ENCODE results near the gene DNAJC16.
"Not testable (repeated sequence)": the region's sequence is repeated elsewhere in the genome, so short reads cannot be mapped to it uniquely, and the experiment has no call there.

The DNAJC16 gene

DNA sequence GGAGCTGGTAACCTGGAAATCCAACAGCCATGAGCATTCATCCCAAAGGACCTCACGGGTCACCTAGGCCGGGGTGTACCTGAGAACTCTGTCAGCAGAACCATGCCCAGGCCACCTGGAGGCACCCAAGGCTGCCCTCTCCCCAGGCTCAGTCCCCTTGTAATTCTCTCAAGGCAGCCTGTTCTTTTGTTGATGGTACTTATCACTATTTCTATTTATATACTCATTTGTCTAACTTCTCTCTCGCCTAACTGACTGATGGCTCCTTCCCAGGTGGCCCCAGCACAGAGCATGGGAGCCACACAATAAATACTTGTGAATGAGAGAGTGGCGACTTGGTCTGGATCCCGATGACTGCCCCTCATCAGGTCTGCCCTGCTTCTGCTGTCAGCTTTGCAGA, 19.4 kb upstream of the DNAJC16 start:
- DNase-seq (ENCODE audit: low read depth), result no peak

DNA sequence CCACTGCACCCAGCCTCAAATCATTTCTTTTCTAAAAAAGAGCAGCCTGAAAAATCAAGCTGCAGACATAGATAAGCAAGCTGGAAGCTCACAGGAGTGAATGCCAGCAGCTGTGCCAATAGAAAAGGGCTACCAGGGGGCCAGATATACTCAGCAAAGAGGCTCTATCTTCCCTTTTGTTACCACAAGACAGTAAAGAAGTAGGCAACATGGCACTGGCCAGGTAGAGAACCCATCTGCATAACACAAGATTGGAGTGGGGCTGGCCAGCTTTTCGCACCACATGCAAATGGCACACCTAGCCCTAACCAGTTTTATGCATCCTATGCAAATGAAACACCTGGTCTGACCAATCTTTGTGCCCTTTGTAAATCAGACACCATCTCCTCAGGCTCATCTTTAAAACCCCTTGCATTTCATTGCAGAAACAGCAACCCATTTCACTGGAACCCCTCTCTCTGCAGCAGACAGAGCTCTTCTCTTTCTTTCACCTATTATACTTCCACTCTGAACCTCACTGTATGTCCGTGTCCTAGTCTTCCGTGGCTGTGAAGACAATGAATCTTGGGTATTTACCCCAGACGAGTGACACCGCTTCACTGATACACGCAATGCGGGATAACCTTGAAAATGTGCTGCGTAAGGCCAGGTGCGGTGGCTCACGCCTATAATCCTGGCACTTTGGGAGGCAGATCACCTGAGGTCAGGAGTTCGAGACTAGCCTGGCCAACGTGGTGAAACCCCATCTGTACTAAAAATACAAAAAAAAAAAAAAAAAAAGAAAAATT, 17.8 kb upstream of the DNAJC16 start:
- no peak for DNase-seq (ENCODE audit: low read depth)

DNA sequence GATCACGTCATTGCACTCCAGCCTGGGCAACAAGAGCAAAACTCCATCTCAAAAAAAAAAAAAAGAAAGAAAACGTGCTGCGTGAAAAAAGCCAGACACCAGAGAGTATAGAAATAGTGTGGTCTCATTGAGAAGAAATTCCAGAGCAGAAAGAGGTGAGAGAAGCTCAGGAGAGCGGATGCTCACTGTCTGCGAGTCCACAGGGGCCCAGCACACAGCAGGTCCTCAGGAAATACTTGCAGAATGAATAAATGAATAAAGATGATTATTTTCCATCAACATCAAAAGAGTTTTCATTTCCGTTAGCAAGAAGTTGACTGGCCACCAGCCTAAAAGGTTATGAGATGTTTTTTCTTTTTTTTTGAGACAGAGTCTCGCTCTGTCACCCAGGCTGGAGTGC, 17.1 kb upstream of the DNAJC16 start:
- no peak for DNase-seq (ENCODE audit: low read depth)

- no peak for DNase-seq (ENCODE audit: low read depth)
Observed at GRCh38 chr1:15510611-15511405, 15.8 kb upstream of the DNAJC16 start.

GRCh38 chr1:15513192-15513591, 13.5 kb upstream of the DNAJC16 start:
- no peak for DNase-seq (ENCODE audit: low read depth)

DNA sequence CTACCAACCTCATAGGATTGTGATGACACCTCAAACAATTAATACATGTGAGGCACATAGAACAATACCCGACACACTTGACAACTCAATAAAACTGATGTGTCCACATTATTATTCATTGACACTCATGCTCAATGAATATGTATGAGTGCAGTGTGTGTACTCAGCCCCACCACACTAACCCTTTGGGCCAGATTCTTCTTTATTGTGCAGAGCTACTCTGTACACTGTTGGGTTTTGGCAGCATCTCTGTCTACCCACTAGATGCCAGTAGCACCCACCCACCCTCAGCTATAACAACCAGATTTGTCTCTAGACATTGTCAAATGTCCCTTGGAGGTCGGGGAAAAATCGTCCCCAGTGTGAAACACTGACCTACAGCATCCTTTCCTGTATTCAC, 12.7 kb upstream of the DNAJC16 start:
- no peak for DNase-seq (ENCODE audit: low read depth)

GRCh38 chr1:15514557-15514956, 12.1 kb upstream of the DNAJC16 start:
- DNase-seq (ENCODE audit: low read depth), result not testable (repeated sequence)

GRCh38 chr1:15515022-15515663, 11.5 kb upstream of the DNAJC16 start:
- peak; percentile 27 for DNase-seq (ENCODE audit: low read depth)

GRCh38 chr1:15519625-15520024, 7.0 kb upstream of the DNAJC16 start:
- no peak for DNase-seq (ENCODE audit: low read depth)

- DNase-seq (ENCODE audit: low read depth), result peak; percentile 30
Observed at GRCh38 chr1:15521206-15521906, 5.3 kb upstream of the DNAJC16 start.

GRCh38 chr1:15522551-15522950, 4.1 kb upstream of the DNAJC16 start:
- DNase-seq (ENCODE audit: low read depth), result no peak

DNA sequence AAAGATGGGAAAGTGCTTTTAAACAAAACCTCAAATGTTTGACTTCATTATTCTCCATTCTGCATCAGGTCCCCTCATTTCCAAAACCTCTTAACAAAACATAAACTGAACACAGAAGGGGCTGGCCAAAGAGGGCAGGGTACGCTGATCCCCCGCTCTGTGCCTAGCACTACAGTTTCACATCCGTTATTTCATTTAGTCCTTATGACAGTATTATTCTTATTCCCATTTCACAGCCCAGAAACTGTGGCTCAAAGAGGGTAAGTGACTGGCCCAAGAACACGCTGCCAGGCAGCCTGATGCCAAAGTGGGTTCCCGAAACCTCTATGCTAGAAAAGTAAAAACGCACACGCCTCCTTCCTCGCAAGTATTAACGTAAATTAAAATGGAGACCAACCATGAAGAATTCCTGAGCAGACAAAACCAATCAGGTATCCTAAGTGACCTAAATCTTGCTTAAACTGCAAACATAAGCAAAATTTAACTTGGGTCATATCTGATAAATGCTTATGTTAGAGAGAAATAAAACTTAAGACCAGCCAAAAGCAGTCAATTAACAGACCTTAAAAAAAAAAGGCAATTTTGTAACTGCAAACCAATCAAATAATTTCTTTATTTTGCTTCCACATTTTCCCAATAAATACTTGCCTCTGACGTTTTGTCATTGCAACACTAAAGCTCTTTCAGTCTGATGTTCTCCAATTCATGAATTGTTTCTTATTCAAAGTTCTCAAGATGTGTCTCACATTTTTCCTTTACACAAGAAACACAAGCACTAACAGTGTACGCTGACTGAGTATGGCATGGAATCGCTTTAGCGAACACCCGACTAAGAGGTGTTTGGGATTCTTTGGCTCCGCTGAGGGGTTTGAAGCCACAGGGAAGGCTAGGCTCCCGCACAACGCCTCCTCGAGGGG, 3.3 kb upstream of the DNAJC16 start:
- DNase-seq (ENCODE audit: low read depth), result peak; percentile 45

DNA sequence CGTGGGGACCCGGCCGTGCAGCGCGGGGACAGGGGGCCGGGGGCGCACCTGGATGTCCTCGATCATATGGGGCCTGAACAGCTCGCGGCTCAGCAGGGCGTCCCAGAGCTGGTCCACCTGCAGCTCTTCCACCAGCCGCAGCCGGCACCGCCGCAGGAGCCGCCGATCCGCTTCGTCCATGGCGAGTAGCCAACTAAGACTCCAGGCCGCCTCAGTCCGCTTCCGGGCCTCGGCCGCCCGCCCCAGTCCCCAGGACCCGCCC, 2.7 kb upstream of the DNAJC16 start, which contains the start of gene CASP9:
CASP9 (minus strand) TSS at position 195 of the 262 bp plus-strand sequence; CDS start at position 180, 15 bp downstream.
- no peak for DNase-seq (ENCODE audit: low read depth)

- DNase-seq (ENCODE audit: low read depth), result peak; percentile 92
Observed at GRCh38 chr1:15524283-15525049, 2.2 kb upstream of the DNAJC16 start.

GRCh38 chr1:15525050-15526020, 1.3 kb upstream of the DNAJC16 start:
- peak; percentile 97 for DNase-seq (ENCODE audit: low read depth)

DNA sequence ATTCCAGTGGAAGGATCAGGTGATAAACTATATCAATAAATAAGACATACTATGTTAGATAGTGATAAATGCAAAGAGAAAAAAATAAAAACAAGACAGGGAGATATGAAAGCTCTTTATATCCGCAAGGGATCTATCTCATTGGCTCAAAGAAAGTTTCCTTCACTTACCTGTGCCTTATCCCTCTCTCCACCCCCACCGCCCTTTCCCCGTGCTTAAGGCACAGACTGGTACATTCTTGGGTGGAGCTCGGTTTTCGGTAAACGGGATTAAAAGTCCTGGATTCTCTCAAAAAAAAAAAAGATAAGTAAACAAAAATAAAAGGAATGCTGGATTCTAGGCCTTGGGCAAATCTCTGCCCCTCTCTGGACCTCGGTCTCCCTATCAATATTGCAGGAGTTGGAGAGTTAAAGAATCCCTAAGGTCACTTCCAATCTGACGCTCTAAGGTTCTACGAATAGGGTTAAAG, 593 bp upstream of the DNAJC16 start:
- no peak for DNase-seq (ENCODE audit: low read depth)

GRCh38 chr1:15531003-15531402, 4.4 kb downstream of the DNAJC16 start:
- DNase-seq (ENCODE audit: low read depth), result no peak

DNA sequence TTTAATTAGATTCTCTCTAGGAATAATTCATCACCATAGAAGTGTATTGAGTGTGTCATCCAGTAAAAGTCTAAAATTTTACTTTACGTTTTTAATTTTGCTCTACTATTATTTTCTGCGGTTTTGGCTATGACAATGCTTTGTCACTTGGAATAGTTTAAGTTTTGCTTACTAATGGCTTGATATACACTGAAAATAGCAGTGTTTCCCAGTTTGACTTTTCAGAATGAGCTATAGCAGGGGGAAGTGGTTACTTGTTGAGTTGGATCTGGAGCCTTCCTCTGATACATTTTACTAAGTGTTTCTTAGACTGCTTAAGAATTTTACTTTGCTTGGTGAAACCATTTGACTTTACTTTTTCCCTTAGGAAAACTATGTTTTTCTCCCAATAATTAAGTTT, 5.0 kb downstream of the DNAJC16 start:
- DNase-seq (ENCODE audit: low read depth), result no peak

- no peak for DNase-seq (ENCODE audit: low read depth)
Observed at GRCh38 chr1:15538771-15539170, 12.1 kb downstream of the DNAJC16 start.
